ENCODE data around the gene BRI3. TPM values are rescaled to one million over a fixed set of nuclear protein-coding genes. Genes with fewer than 3 reads are reported as not detected.

BRI3 gene
- total and polyA plus RNA-seq, 2 of the 4 experiments (the other 2 are of a cell fraction) = 24.7 to 68.3 TPM

GRCh38 chr7:98242342-98242741, 39.1 kb upstream of the BRI3 start:
- ChIA-PET POLR2A (ENCODE audit: unreplicated experiment) (no interaction called here), CTCF (interaction anchor here (0.7 kb wide), 2 partner anchors 8 to 221 kb away, joined by 3 read pairs; no protein-coding TSS in a partner anchor)
- no TSS peak for BruUV-seq (replicated peaks)
- H4K91ac ChIP-seq (ENCODE audit: insufficient read depth, low read depth, low read length) = no peak overlapping the region
- intact Hi-C loops (cut with micrococcal nuclease) (no loop called here), dilution Hi-C loops (cut with HindIII; ENCODE audit: low sequenced_read_pairs, unreplicated experiment) (no loop called here), in situ Hi-C loops (cut with MboI; ENCODE audit: low sequenced_read_pairs) (no loop called here)
- H4K5ac ChIP-seq (ENCODE audit: low read depth, low read length) = no peak overlapping the region
- no peak overlapping the region for H3K18ac ChIP-seq (ENCODE audit: low read depth, low read length)
- no peak overlapping the region for H2AK9ac ChIP-seq (replicated peaks; ENCODE audit: low read depth, low read length, poor library complexity)
- no peak overlapping the region for H3K9ac ChIP-seq (ENCODE audit: low read depth, low read length)
- H3K36me3 ChIP-seq (ENCODE audit: control insufficient read depth, insufficient read depth, low read length) = peaks cover 31% of the 10 kb centered on the region
- no peaks in the 10 kb centered on the region for H3K4me1 ChIP-seq (ENCODE audit: control insufficient read depth, insufficient read depth, low read length)
- H3K79me1 ChIP-seq (ENCODE audit: low read depth in 1 of 2, low read length in 2 of 2) = peaks cover 0 to 4% of the 10 kb centered on the region in 2 experiments; a peak in 1 of 4 replicates
- peaks cover 6% of the 10 kb centered on the region; the same call in 1 of the 2 replicates for H3K9me1 ChIP-seq (ENCODE audit: insufficient read depth, low read length)
- H3K4me2 ChIP-seq (ENCODE audit: low read depth, low read length) = no peak overlapping the region
- no peak overlapping the region for H2AFZ ChIP-seq (replicated peaks; ENCODE audit: low read length, poor library complexity)
- ATAC-seq (ENCODE audit: low read depth) (no peak), DNase-seq (no peak)
- no peak overlapping the region for H2BK5ac ChIP-seq (ENCODE audit: low read depth, low read length, poor library complexity, severe bottlenecking)
- H3K27ac ChIP-seq (ENCODE audit: insufficient read depth, low read length) = no peak overlapping the region
- no peaks in the 10 kb centered on the region for H3K27me3 ChIP-seq (ENCODE audit: control insufficient read depth, insufficient read depth, low read length)
- no peaks in the 10 kb centered on the region for H3K9me3 ChIP-seq (ENCODE audit: control insufficient read depth, insufficient read depth, low read length)
- no peak overlapping the region for H3K14ac ChIP-seq (replicated peaks; ENCODE audit: low read depth, low read length)
- TF ChIP-seq POLR2A (IDR thresholded peaks at IDR 0.05; ENCODE audit: low read depth, low read length) (no peak), SMC3 (IDR thresholded peaks at IDR 0.05; ENCODE audit: low read depth, low read length) (no peak), CHD1 (IDR thresholded peaks at IDR 0.05; ENCODE audit: low read depth, low read length) (no peak), MAZ (IDR thresholded peaks at IDR 0.05; ENCODE audit: borderline replicate concordance, low read depth, low read length) (no peak), RFX5 (IDR thresholded peaks at IDR 0.05; ENCODE audit: low read depth, low read length) (no peak), NFE2L2 (IDR thresholded peaks at IDR 0.05; ENCODE audit: low read depth, low read length) (no peak), MAFK (IDR thresholded peaks at IDR 0.05; ENCODE audit: low read depth, low read length) (no peak), RAD21 (IDR thresholded peaks at IDR 0.05; ENCODE audit: low read length) (no peak), RCOR1 (IDR thresholded peaks at IDR 0.05; ENCODE audit: insufficient replicate concordance, low read length) (no peak), ELK1 (IDR thresholded peaks at IDR 0.05; ENCODE audit: borderline replicate concordance, low read depth, low read length) (no peak), USF2 (IDR thresholded peaks at IDR 0.05; ENCODE audit: low read depth, low read length) (no peak), FOS (IDR thresholded peaks at IDR 0.05; ENCODE audit: low read depth, low read length) (no peak), CEBPB (IDR thresholded peaks at IDR 0.05; ENCODE audit: low read depth, low read length) (no peak)
- H3K4me3 ChIP-seq (ENCODE audit: insufficient read depth, low read depth, low read length) = no peak overlapping the region
- no peak overlapping the region for H2AK5ac ChIP-seq (ENCODE audit: low read depth, low read length)
- H2BK15ac ChIP-seq (ENCODE audit: low read depth, low read length) = no peak overlapping the region
- no peak overlapping the region for H2BK20ac ChIP-seq (ENCODE audit: low read depth, low read length)
- H4K20me1 ChIP-seq (ENCODE audit: insufficient read depth, low read length) = no peaks in the 10 kb centered on the region
- H4K8ac ChIP-seq (ENCODE audit: low read depth in 2 of 2, low read length in 2 of 2) = no peak overlapping the region
- no peak overlapping the region for H2BK120ac ChIP-seq (ENCODE audit: low read depth, low read length)
- H3K4ac ChIP-seq (ENCODE audit: low read depth, low read length) = no peak overlapping the region
- no peak overlapping the region for H3K23ac ChIP-seq (ENCODE audit: low read depth, low read length)
- no peak overlapping the region for H3K56ac ChIP-seq (ENCODE audit: extremely low read depth, insufficient read depth, low read length)
- 100% methylated on average over 1 of the region's 1 CpG; no CpG with 5 or more reads in 1 of the 2 experiments for WGBS, 2 experiments (ENCODE audit: extremely low coverage in 2 of 2, insufficient read length in 1 of 2)

Measured in IMR-90 (cell line).